ENCODE results near the gene AP5Z1. TPM values are rescaled to one million over a fixed set of nuclear protein-coding genes. Genes with fewer than 3 reads are reported as not detected.

Gene AP5Z1
- total and polyA plus RNA-seq, 2 donors (not counting 1 experiment from before 2014, with no cell fraction given): 11.1 to 32.2 TPM

DNA sequence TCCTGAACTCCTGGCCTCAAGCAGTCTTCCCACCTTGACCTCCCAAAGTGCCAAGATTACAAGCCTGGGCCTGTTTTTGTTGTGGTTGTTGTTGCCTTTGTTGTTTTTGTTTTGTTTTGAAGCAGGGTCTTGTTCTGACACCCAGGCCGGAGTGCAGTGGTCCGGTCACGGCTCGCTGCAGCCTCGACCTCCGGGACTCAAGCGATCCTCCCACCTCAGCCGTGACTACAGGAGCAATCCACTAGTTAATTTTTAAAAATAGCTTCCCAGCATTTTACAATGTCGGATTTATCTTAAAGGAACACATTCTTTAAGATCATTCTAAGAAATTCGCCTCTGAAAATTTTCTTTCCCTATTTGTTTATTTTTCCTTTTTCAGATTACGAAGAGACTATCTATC lies 27.7 kb upstream of the AP5Z1 start:
- Histone ChIP-seq H3K4me1 (ENCODE audit: control insufficient read depth, extremely low read depth, insufficient read depth, low read length) (peaks cover 17% of the 10 kb centered on the region), H3K9ac (ENCODE audit: insufficient read depth, low read length) (no peak overlapping the region), H2AFZ (ENCODE audit: low read length) (no peak overlapping the region), H3K79me2 (ENCODE audit: control insufficient read depth, insufficient read depth, low read length) (peaks cover 46% of the 10 kb centered on the region), H3K27me3 (ENCODE audit: control insufficient read depth, insufficient read depth, low read length) (no peaks in the 10 kb centered on the region), H3K4me2 (ENCODE audit: extremely low read depth, insufficient read depth, low read length) (no peak overlapping the region), H3K9me3 (ENCODE audit: control insufficient read depth, insufficient read depth, low read depth, low read length) (no peaks in the 10 kb centered on the region), H4K20me1 (ENCODE audit: control insufficient read depth, extremely low read depth, insufficient read depth, low read length) (no peaks in the 10 kb centered on the region), H3K4me3 (replicated peaks in 1 of 4; ENCODE audit: control extremely low read depth in 1 of 4, insufficient read depth in 1 of 4, low read depth in 3 of 4, low read length in 4 of 4) (no peak overlapping the region), H3K36me3 (ENCODE audit: control insufficient read depth, insufficient read depth, low read length) (peaks cover 8% of the 10 kb centered on the region), H3K27ac (ENCODE audit: insufficient read depth, low read length) (no peak overlapping the region)
- no peak for DNase-seq (ENCODE audit: low read depth in 2 of 2)
- TF ChIP-seq EZH2 (IDR thresholded peaks at IDR 0.05; ENCODE audit: low read length, missing control alignments): no peak
- no peak for TF ChIP-seq CTCF (conservative IDR thresholded peaks at IDR 0.05 in 1 of 2, IDR thresholded peaks at IDR 0.05 in 1 of 2; ENCODE audit: low read depth in 1 of 2, low read length in 2 of 2)

- H3K9me3 ChIP-seq (ENCODE audit: control insufficient read depth, insufficient read depth, low read depth, low read length): no peaks in the 10 kb centered on the region
- no peak overlapping the region for H3K27ac ChIP-seq (ENCODE audit: insufficient read depth, low read length)
- H3K27me3 ChIP-seq (ENCODE audit: control insufficient read depth, insufficient read depth, low read length): no peaks in the 10 kb centered on the region
- H3K4me1 ChIP-seq (ENCODE audit: control insufficient read depth, extremely low read depth, insufficient read depth, low read length): peaks cover 17% of the 10 kb centered on the region
- no peak for TF ChIP-seq EZH2 (IDR thresholded peaks at IDR 0.05; ENCODE audit: low read length, missing control alignments)
- TF ChIP-seq CTCF (conservative IDR thresholded peaks at IDR 0.05 in 1 of 2, IDR thresholded peaks at IDR 0.05 in 1 of 2; ENCODE audit: low read depth in 1 of 2, low read length in 2 of 2): no peak
- H3K36me3 ChIP-seq (ENCODE audit: control insufficient read depth, insufficient read depth, low read length): peaks cover 6% of the 10 kb centered on the region
- H3K4me2 ChIP-seq (ENCODE audit: extremely low read depth, insufficient read depth, low read length): no peak overlapping the region
- no peak overlapping the region for H3K9ac ChIP-seq (ENCODE audit: insufficient read depth, low read length)
- no peak overlapping the region for H2AFZ ChIP-seq (ENCODE audit: low read length)
- H3K4me3 ChIP-seq (replicated peaks in 1 of 4; ENCODE audit: control extremely low read depth in 1 of 4, insufficient read depth in 1 of 4, low read depth in 3 of 4, low read length in 4 of 4): no peak overlapping the region
- peaks cover 47% of the 10 kb centered on the region for H3K79me2 ChIP-seq (ENCODE audit: control insufficient read depth, insufficient read depth, low read length)
- no peaks in the 10 kb centered on the region for H4K20me1 ChIP-seq (ENCODE audit: control insufficient read depth, extremely low read depth, insufficient read depth, low read length)
- DNase-seq (ENCODE audit: low read depth in 2 of 2): no peak
Measured at GRCh38 chr7:4748231-4748681, 27.2 kb upstream of the AP5Z1 start.

DNA sequence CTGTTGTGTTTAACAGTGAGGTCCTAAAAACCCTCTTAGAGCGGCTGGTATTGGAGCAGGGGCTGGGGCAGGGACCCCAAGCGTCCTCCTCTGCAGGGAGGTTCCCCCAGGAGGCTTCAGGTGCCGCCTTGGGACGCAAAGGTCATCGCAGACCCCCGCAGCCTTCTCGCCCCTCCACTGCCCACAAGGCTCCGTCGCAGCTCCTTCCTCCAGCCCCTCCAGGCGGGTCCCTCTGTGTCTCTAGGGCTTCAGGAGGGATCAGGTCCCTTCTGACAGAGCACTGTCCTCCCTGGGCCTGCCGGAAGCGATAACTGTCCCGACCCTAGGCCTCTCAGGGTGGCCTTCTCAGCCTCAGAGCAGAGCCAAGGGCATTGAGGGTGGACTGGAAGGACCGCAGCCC lies 26.1 kb upstream of the AP5Z1 start:
- Histone ChIP-seq H3K4me3 (replicated peaks in 1 of 4; ENCODE audit: control extremely low read depth in 1 of 4, insufficient read depth in 1 of 4, low read depth in 3 of 4, low read length in 4 of 4) (no peak overlapping the region), H3K9ac (ENCODE audit: insufficient read depth, low read length) (no peak overlapping the region), H2AFZ (ENCODE audit: low read length) (no peak overlapping the region), H3K36me3 (ENCODE audit: control insufficient read depth, insufficient read depth, low read length) (peaks cover 11% of the 10 kb centered on the region), H3K4me2 (ENCODE audit: extremely low read depth, insufficient read depth, low read length) (no peak overlapping the region), H3K9me3 (ENCODE audit: control insufficient read depth, insufficient read depth, low read depth, low read length) (no peaks in the 10 kb centered on the region), H3K79me2 (ENCODE audit: control insufficient read depth, insufficient read depth, low read length) (peaks cover 48% of the 10 kb centered on the region), H3K4me1 (ENCODE audit: control insufficient read depth, extremely low read depth, insufficient read depth, low read length) (peaks cover 13% of the 10 kb centered on the region), H4K20me1 (ENCODE audit: control insufficient read depth, extremely low read depth, insufficient read depth, low read length) (no peaks in the 10 kb centered on the region), H3K27me3 (ENCODE audit: control insufficient read depth, insufficient read depth, low read length) (no peaks in the 10 kb centered on the region), H3K27ac (ENCODE audit: insufficient read depth, low read length) (no peak overlapping the region)
- no peak for DNase-seq (ENCODE audit: low read depth in 2 of 2)
- TF ChIP-seq CTCF (conservative IDR thresholded peaks at IDR 0.05 in 1 of 2, IDR thresholded peaks at IDR 0.05 in 1 of 2; ENCODE audit: low read depth in 1 of 2, low read length in 2 of 2) (no peak), EZH2 (IDR thresholded peaks at IDR 0.05; ENCODE audit: low read length, missing control alignments) (no peak)
